GM12872 (cell line): Measurements from ENCODE around the gene SUSD4.

Source experiments
- CTCF ChIP-seq: IDR thresholded peaks from 3 replicates; pipeline ENCODE4 v1.5.1; 2011; ENCODE audit warnings: low read depth, mild to moderate bottlenecking, low read length, moderate library complexity; ENCODE audit not compliant: insufficient read depth

SUSD4 gene

DNA sequence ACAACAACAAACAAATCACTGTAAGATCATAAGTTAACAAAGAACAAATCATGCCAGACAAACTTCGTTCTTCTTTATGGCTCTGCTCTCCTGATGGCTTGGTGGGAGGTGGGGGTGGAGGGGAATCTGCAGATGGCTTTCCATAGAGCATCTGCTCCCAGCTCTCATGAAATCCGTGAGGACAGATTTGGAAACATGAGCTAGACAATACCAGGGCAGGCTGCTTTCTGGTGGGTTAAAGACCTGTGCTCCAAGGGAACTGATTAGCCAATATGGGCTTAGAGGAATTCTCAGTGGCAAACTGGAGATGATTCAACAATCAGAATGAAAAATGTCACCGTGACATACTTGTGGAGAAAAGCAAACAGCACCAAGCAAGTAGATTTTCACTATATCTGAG lies 151.5 kb downstream of the SUSD4 start:
- no peak for TF ChIP-seq CTCF

DNA sequence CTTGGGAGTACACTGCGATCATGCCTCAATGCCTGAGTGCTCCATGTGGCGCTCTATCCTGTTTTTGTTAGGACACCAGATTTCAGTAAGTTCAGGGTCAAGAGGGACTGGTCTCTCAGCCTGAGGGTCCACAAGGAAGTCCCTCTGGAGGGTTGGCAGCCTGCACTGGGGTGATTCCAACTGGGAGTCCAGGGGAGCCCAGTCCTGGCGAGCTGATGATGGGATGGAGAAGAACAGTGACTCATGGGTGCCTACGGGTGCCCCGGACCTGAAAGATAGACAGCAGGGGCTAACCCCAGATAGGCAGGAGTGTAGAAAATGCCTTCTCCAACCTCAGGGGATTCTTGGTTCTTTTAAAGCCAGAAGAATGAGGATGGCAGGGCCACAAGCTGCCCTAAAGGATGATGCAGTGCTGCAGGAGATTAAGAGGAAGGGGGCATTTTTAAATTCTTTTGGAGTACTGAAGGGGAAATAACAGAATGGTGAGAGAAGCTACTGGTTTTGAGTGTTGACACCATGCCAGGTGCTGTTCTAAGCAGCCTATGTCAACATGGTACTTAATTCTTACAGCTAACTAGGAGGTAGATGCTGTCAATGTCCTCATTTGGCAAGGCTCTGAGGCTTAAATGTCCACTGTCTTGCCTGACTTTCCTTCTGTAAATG lies 152.5 kb downstream of the SUSD4 start:
- no peak for TF ChIP-seq CTCF

DNA sequence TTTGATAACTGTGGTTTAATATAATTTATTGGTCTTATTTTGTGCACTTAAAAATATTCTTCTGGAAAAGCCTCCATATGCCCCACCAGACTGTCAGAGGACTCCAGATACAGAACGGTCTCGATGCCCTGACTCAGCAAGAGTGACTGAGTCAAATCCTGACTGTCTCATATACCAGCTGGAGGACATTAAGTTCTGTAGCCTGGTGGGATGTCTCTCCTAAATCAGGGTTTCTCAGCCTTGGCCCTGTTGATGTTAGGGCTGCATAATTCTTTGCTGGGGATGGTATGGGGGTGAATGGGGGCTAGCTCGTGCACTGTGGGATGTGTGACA lies 153.2 kb downstream of the SUSD4 start:
- TF ChIP-seq CTCF, result no peak

DNA sequence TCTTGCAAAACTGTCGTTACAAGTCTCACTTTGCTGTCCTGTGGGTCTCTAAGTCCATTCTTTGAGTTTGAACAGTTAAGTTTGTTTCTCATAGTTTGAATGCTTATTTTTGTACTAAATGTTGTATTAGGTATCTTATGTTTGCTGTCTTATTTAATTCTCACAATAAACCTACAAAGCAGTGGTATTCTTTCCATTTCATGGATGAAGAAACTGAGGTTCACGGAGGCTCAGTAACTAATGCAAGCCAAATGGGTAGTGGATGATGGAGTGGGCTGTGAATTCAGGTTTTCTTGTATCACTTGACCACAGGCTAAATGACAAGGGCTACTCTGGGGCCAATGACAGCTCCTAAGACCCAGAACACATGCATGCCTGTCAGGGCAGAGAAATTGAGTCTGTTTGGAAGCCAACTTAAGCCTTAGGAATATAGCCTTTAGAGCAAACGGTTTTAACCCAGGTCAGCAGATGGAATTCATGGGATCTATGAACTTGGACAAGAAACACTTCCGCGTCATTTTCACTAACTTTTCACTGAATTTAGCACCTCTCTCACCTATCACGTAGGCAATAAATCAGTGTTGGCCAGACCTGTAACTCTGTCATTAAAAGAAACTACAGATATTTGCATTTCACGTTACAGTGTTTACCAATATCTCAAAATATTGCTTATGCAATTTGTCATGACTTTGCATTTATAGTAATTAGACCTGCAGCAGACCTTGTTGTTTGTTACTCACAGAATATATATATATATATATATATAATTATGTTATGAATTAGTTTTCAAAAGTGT lies 153.8 kb downstream of the SUSD4 start:
- no peak for TF ChIP-seq CTCF

GRCh38 chr1:223209293-223209898 lies 154.6 kb downstream of the SUSD4 start:
- no peak for TF ChIP-seq CTCF

DNA sequence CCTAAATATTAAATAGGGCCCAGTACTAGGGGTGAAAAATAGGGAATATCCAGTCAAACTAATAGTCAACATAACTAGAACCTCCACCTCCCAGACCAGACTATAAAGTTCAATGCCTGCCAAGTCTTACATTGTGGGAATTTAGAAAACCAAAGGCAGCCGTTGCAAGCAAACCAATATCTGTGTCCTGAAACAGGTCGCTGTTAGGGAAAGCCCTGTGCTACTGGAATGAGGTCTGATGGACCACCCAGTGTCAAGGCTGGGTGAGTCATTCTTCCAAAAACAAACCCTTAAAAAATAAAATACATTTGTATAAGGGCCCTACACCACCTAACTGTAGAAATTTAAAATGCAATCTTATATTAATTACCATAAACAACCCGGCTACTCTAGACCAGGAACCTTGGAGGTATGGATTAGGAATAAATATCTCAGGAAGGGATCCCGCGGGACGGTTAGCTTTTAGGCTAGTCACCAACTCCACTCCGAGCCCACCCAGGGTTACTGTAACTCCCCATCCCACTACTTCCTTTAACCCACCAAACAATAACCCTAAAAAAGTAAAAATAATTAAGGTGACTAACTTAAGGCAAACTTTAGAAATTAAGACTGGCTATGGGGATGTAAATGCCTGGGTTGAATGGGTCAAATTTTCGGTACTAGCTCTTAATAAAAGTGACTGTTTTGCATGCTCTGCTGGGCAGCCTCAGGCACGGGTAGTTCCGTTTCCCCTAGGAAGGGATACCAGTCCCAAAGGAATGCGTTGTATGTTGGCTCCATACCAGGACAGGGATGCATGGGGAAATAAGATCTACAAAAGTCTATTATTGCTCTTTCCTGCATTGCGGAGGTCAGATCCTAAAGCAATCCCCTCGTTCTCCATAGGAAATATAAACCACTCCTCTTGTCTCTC lies 155.6 kb downstream of the SUSD4 start:
- no peak for TF ChIP-seq CTCF
